Ishikawa (cell line): Measurements from ENCODE around the gene ATAD3B.

Source experiments
- CEBPB ChIP-seq: IDR thresholded peaks from 2 replicates; pipeline ENCODE4 v1.6.1; 2012
- EP300 ChIP-seq: IDR thresholded peaks from 2 replicates; pipeline ENCODE4 v1.6.1; 2012; ENCODE audit warnings: borderline replicate concordance
- FOXM1 ChIP-seq: IDR thresholded peaks from 2 replicates; pipeline ENCODE4 v1.6.1; 2012; ENCODE audit warnings: low read depth, borderline replicate concordance
- RAD21 ChIP-seq: IDR thresholded peaks from 2 replicates; pipeline ENCODE4 v1.6.1; 2012; ENCODE audit warnings: low read depth
- REST ChIP-seq: IDR thresholded peaks from 2 replicates; pipeline ENCODE4 v1.6.1; 2012; ENCODE audit warnings: low read depth, mild to moderate bottlenecking
- TAF1 ChIP-seq: IDR thresholded peaks from 2 replicates; pipeline ENCODE4 v1.6.1; 2012; ENCODE audit warnings: low read depth, mild to moderate bottlenecking
- TEAD4 ChIP-seq: IDR thresholded peaks from 2 replicates; pipeline ENCODE4 v1.6.1; 2012
- ZBTB7A ChIP-seq: IDR thresholded peaks from 2 replicates; pipeline ENCODE4 v1.6.1; 2012; ENCODE audit warnings: low read depth

- TF ChIP-seq REST (no peak), TEAD4 (no peak), FOXM1 (no peak), CEBPB (no peak), ZBTB7A (no peak), EP300 (no peak), TAF1 (no peak), RAD21 (no peak)
Measured at GRCh38 chr1:1521331-1521730, 49.8 kb downstream of the ATAD3B start.
